NT2/D1 (cell line): ENCODE measurements around the gene PRXL2A.

Source experiments
- DNase-seq: peaks from one replicate; pipeline ENCODE4 v3.0.0-alpha.2; 2011; ENCODE audit warnings: low read depth, low spot score
- H3K27me3 ChIP-seq: 2 replicates; pipeline ENCODE4 v1.6.0; 2011; ENCODE audit warnings: mild to moderate bottlenecking; ENCODE audit not compliant: insufficient read length, insufficient read depth
- H3K36me3 ChIP-seq: 2 replicates; pipeline ENCODE4 v1.6.1; 2011; ENCODE audit warnings: mild to moderate bottlenecking, low read length, mixed read lengths; ENCODE audit not compliant: insufficient read depth, insufficient read length
- H3K4me1 ChIP-seq: 2 replicates; pipeline ENCODE4 v1.5.1; 2011; ENCODE audit not compliant: insufficient read depth, insufficient read length
- H3K4me3 ChIP-seq: 2 replicates; pipeline ENCODE4 v1.5.1; 2011; ENCODE audit warnings: low read depth; ENCODE audit not compliant: insufficient read length
- H3K9ac ChIP-seq: 2 replicates; pipeline ENCODE4 v1.6.0; 2011; ENCODE audit warnings: low read depth; ENCODE audit not compliant: insufficient read length
- H3K9me3 ChIP-seq: 2 replicates; pipeline ENCODE4 v1.5.1; 2011; ENCODE audit warnings: mild to moderate bottlenecking, low read length; ENCODE audit not compliant: insufficient read depth
- SUZ12 ChIP-seq: IDR thresholded peaks from 2 replicates; pipeline ENCODE4 v1.6.1; 2011; ENCODE audit not compliant: insufficient read length, insufficient read depth; ENCODE audit errors: extremely low read depth
- YY1 ChIP-seq: IDR thresholded peaks from 2 replicates; pipeline ENCODE4 v1.6.1; 2011; ENCODE audit not compliant: insufficient read length, insufficient read depth
- ZNF274 ChIP-seq: IDR thresholded peaks from 2 replicates; pipeline ENCODE4 v1.6.1; 2011; ENCODE audit warnings: mild to moderate bottlenecking, low read depth, low read length

PRXL2A gene

DNA sequence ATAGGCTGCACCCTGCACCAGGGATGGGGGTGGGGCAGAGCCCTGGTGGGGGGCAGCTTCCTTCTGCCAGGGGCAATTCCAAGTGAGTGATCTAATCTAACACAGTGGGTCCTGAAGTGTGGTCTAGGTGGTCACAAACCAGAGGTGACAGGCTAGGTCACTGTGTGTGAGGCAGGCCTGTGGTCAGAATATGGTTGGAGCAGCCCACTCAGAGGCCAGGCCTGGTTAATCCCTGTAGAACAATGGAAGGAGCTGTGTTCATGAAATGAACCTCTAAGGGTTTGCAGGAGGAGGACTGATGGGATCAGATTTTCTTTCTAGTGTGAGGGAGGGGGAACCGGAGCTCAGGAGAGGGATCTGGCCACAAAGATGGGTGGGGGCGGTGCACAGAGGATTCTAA is 35.8 kb downstream of the PRXL2A start:
- H3K9ac ChIP-seq: peak overlapping the region; percentile 8
- H3K27me3 ChIP-seq: peaks cover 4% of the 10 kb centered on the region
- no peak overlapping the region for H3K4me3 ChIP-seq
- TF ChIP-seq YY1 (no peak), ZNF274 (no peak), SUZ12 (no peak)
- no peak for DNase-seq
- peaks cover 12% of the 10 kb centered on the region for H3K4me1 ChIP-seq
- no peaks in the 10 kb centered on the region for H3K9me3 ChIP-seq
- H3K36me3 ChIP-seq: no peaks in the 10 kb centered on the region

DNA sequence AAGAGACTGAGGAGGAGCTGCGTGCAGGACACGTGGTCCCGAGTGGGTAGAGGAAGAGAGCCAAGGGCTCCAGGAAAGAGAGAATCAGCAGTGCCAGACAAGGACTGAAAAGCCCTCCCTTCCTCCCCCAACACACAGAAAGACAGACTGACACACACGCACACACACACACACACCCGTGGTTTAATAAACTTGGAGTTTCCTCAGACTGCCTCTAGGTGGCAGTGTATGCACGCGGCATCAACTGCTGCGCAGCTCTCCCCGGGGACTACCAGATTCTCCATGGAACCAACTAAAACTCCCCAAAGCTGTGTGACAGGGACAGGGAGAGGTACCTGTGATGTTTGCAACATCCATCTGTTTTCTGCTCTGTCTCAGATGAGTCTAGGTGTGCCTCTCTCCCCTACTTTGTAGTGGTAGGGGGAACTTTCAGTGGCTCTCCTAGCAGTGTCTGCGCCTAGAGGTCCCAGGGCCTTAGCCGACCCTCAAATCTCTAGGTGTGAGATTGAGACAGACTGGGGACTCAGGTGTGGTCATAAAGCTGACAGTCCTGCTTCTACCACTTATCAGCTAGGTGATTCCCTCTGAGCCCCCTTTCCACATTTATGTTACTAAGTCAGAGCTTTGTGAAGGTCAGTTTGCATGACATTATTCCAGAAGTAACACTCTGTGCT is 36.4 kb downstream of the PRXL2A start:
- no peaks in the 10 kb centered on the region for H3K36me3 ChIP-seq
- no peak overlapping the region for H3K4me3 ChIP-seq
- H3K27me3 ChIP-seq: peaks cover 4% of the 10 kb centered on the region
- no peak for DNase-seq
- TF ChIP-seq SUZ12 (no peak), YY1 (no peak), ZNF274 (no peak)
- peak overlapping the region; percentile 8 for H3K9ac ChIP-seq
- peaks cover 12% of the 10 kb centered on the region for H3K4me1 ChIP-seq
- no peaks in the 10 kb centered on the region for H3K9me3 ChIP-seq

DNA sequence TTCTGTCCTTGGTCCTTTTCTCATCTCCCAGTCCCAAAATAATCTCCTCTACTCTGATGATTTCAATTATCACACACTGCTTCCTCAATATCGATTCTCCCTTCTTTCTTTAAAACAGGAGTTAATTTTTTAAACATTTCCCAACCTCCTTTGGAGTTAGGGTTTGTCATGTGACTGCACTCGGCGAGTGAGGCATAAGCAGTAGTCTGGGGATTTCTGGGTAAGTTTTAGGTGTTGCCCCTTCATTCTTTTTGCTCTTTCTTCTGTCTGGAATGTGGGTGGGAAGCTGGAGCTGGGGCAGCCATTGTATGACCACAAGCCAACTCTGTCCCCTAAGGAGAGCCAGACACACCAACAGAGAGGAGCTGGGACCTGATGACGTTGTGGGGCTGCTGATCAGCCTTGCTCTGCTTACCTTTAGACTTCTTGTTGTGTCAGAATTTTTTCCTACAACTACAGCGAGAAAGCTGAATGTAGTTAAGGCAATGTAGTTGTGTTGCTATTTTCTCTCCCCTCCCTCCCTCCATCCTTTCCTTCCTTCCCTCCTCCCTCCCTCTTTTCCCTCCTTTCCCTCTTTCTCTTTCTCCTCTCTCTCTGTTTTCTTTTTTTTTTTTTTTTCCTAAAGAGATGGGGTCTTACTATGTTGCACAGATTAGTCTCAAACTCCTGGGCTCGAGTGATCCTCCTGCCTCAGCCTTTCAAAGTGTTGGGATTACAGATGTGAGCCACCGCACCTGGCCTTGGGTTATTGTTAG is 39.3 kb downstream of the PRXL2A start:
- Histone ChIP-seq H3K9me3 (peaks cover 9% of the 10 kb centered on the region; the same call in 1 of the 2 replicates), H3K27me3 (peaks cover 4% of the 10 kb centered on the region), H3K9ac (no peak overlapping the region), H3K36me3 (no peaks in the 10 kb centered on the region), H3K4me1 (peaks cover 12% of the 10 kb centered on the region), H3K4me3 (no peak overlapping the region)
- TF ChIP-seq YY1 (no peak), ZNF274 (no peak), SUZ12 (no peak)
- no peak for DNase-seq

DNA sequence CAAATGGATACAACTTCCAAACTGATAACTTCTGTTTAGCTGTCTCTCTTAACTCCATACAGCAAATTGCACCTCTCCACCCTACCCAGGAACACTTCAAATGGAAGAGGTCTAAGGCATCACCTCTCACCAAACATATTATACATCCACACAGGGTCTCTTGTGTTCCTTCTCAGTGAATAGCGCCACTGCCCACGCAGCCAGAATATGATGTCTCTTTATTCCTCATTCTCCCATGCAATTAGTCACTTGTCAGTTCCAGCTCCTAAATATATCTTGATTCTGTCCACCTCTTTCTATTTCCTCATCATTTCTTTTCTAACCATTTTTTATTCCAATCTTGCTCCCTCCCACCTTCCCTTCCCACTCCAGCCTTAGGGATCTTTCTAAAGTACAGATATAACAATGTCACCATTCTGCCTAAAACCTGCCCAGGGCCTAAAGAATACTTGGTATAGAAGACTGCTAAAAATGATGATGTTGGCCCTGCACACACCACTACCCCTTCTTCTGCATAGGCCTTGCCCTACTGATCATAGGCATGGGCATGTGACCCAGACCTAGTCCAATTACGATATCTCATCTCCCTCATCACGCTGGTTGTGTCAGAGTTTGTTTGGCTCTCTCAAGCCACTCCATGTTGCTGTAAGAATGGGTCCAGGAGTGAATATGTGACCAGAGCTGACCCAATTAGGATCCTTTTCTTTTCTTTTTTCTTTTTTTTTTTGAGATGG is 40.0 kb downstream of the PRXL2A start:
- Histone ChIP-seq H3K9me3 (peaks cover 9% of the 10 kb centered on the region; the same call in 1 of the 2 replicates), H3K36me3 (no peaks in the 10 kb centered on the region), H3K9ac (no peak overlapping the region), H3K4me1 (peaks cover 12% of the 10 kb centered on the region), H3K4me3 (no peak overlapping the region), H3K27me3 (peaks cover 4% of the 10 kb centered on the region)
- no peak for TF ChIP-seq SUZ12
- TF ChIP-seq ZNF274: no peak
- TF ChIP-seq YY1: no peak
- DNase-seq: no peak

DNA sequence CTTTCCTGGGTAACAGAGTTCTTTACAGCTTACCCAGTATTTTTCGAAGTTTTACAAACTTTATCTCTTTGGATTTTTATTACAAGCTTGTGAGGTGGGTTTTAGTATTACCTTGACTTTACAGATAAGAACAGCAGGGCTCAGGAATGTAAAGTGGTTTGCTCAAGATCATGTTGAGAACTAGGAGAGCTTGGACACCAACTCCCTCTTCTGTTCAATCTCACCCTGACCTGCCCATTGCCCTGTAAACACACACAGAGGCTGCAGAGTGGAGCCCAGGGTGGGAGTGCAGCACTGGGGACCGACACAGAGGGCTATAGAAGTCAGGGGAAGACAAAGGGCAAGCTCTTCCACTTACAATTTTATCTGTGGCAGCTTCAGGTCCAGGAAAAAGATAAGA is 41.2 kb downstream of the PRXL2A start:
- Histone ChIP-seq H3K36me3 (no peaks in the 10 kb centered on the region), H3K4me1 (peaks cover 2% of the 10 kb centered on the region), H3K27me3 (peaks cover 4% of the 10 kb centered on the region), H3K4me3 (no peak overlapping the region), H3K9ac (no peak overlapping the region), H3K9me3 (peaks cover 9% of the 10 kb centered on the region; the same call in 1 of the 2 replicates)
- TF ChIP-seq YY1 (no peak), ZNF274 (no peak), SUZ12 (no peak)
- no peak for DNase-seq

DNA sequence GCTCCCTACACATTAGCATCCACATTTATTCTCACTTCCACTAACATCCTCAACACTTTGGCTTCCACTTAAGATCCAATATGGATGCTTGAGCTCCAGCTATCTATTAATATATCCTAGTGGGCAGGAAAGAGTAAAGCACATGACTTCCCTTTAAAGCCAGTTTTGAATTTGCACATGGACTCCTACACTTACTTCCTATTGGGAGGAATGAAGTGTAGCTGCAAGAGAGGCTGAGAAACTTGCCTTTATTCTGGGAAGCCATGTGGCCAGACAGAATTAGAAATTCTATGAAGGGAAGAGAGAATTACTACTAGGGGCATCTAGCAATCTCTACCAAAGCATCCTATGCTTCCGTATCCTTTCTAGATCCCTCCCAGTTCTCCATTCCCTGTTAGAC is 42.8 kb downstream of the PRXL2A start:
- Histone ChIP-seq H3K4me1 (peaks cover 8% of the 10 kb centered on the region), H3K4me3 (no peak overlapping the region), H3K9me3 (peaks cover 9% of the 10 kb centered on the region; the same call in 1 of the 2 replicates), H3K9ac (no peak overlapping the region), H3K36me3 (peaks cover 4% of the 10 kb centered on the region), H3K27me3 (no peaks in the 10 kb centered on the region)
- DNase-seq: no peak
- TF ChIP-seq ZNF274: no peak
- TF ChIP-seq SUZ12: no peak
- TF ChIP-seq YY1: no peak

DNA sequence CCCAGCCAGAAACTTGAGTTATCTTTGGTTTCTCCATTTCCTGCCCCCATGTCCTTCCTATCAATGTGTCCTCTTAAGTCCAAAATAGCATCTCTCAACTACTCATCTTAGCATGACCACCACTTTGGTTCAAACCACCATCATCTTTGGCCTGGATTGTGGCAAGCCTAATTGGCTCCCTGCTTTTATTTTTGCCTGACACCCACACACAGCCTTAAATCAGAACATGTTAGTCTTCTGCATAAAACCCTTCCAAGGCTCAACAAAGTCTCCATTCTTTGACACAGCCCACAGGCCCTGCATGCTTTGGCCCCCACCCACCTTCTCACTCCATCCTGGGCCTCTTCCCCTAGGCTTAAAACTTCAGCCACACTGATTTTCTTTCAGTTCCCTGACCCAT is 43.7 kb downstream of the PRXL2A start:
- H3K4me1 ChIP-seq: peaks cover 8% of the 10 kb centered on the region
- no peak overlapping the region for H3K9ac ChIP-seq
- peaks cover 9% of the 10 kb centered on the region; the same call in 1 of the 2 replicates for H3K9me3 ChIP-seq
- TF ChIP-seq SUZ12 (no peak), YY1 (no peak), ZNF274 (no peak)
- DNase-seq: no peak
- H3K36me3 ChIP-seq: peaks cover 8% of the 10 kb centered on the region
- no peak overlapping the region for H3K4me3 ChIP-seq
- no peaks in the 10 kb centered on the region for H3K27me3 ChIP-seq
